ENCODE measurements around the gene NAPG. TPM values are rescaled to one million over a fixed set of nuclear protein-coding genes. Genes with fewer than 3 reads are reported as not detected.

NAPG gene
- total and polyA plus RNA-seq, 10 of the 15 experiments (the other 5 are each of a cell fraction or from before 2014, with no cell fraction given) = 20.5 to 34.8 (median 24.0) TPM

- TF ChIP-seq HSF1 (IDR thresholded peaks at IDR 0.05; ENCODE audit: low read depth, low read length) = no peak
- TF ChIP-seq STAT3 (IDR thresholded peaks at IDR 0.05; ENCODE audit: low read depth, low read length) = no peak
- no peak for TF ChIP-seq MEF2B (IDR thresholded peaks at IDR 0.05; ENCODE audit: partially characterized antibody, poor library complexity, severe bottlenecking)
- no peak for TF ChIP-seq MXI1 (IDR thresholded peaks at IDR 0.05; ENCODE audit: low read depth, low read length)
- TF ChIP-seq MYB (IDR thresholded peaks at IDR 0.05; ENCODE audit: borderline replicate concordance, low read depth, low read length) = no peak
- no peak for TF ChIP-seq CTCF (IDR thresholded peaks at IDR 0.05 in 2 of 3, conservative IDR thresholded peaks at IDR 0.05 in 1 of 3; ENCODE audit: control insufficient read depth in 2 of 3, extremely low read depth in 1 of 3, insufficient read depth in 1 of 3, low read depth in 3 of 3, low read length in 3 of 3)
- TF ChIP-seq SREBF2 (IDR thresholded peaks at IDR 0.05; ENCODE audit: low read length) = no peak
- no peak for TF ChIP-seq NR2F1 (conservative IDR thresholded peaks at IDR 0.05)
Observed at GRCh38 chr18:10536280-10536679, 10.5 kb downstream of the NAPG start (continued).

- Histone ChIP-seq H3K4me3 (no peak overlapping the region), H3K4me1 (ENCODE audit: control insufficient read depth, insufficient read depth, low read length) (no peaks in the 10 kb centered on the region), H3K79me2 (ENCODE audit: control insufficient read depth, insufficient read depth, low read length) (peaks cover 2% of the 10 kb centered on the region), H3K4me2 (ENCODE audit: control insufficient read depth, insufficient read depth) (no peak overlapping the region), H2AFZ (ENCODE audit: control insufficient read depth, low read depth, low read length) (no peak overlapping the region), H3K27ac (ENCODE audit: control insufficient read depth, insufficient read depth) (no peak overlapping the region), H3K9ac (ENCODE audit: control insufficient read depth, insufficient read depth, low read length) (no peak overlapping the region), H3K9me3 (replicated peaks; ENCODE audit: control insufficient read depth, insufficient read depth, low read length) (no peaks in the 10 kb centered on the region), H4K20me1 (ENCODE audit: control insufficient read depth, insufficient read depth) (no peaks in the 10 kb centered on the region), H3K27me3 (replicated peaks in 1 of 2; ENCODE audit: control insufficient read depth in 2 of 2, insufficient read depth in 2 of 2, low read length in 1 of 2) (no peaks in the 10 kb centered on the region), H3K36me3 (ENCODE audit: control insufficient read depth in 2 of 2, insufficient read depth in 2 of 2, low read length in 1 of 2) (peaks cover 5% of the 10 kb centered on the region in 2 experiments)
- intact Hi-C loops (cut with micrococcal nuclease; ENCODE audit: unreplicated experiment) (no loop called here), in situ Hi-C loops (cut with MboI) (no loop called here)
- ATAC-seq = no peak
- RAD21 ChIA-PET (ENCODE audit: unreplicated experiment) = interaction anchor here (1.6 kb wide), 1 partner anchor 21 kb away, joined by 3 read pairs; no protein-coding TSS in a partner anchor
- POLR2A ChIA-PET = interaction anchor here (1.1 kb wide), 1 partner anchor 16 kb away, joined by 3 read pairs; no protein-coding TSS in a partner anchor
- SMC1A ChIA-PET (ENCODE audit: uncharacterized antibody, unreplicated experiment) = interaction anchor here (1.0 kb wide), 1 partner anchor 617 kb away, joined by 3 read pairs; no protein-coding TSS in a partner anchor
- FAIRE-seq = no peak
- CTCF ChIA-PET = interaction anchor here (1.5 to 1.6 kb wide), 2 partner anchors 12 to 23 kb away, joined by 4 to 6 read pairs; partner anchors contain the start of gene NAPG
- no peak for DNase-seq (ENCODE audit: low read depth, low spot score)
- no TSS peak for BruUV-seq (replicated peaks)
- WGBS (ENCODE audit: insufficient coverage, insufficient replicate concordance, low lambda C conversion rate, missing lambda C conversion rate) = 48% methylated on average over 2 of the region's 2 CpGs
- TF ChIP-seq PBX3 (IDR thresholded peaks at IDR 0.05; ENCODE audit: insufficient replicate concordance, low read depth, low read length) (no peak), MTA3 (IDR thresholded peaks at IDR 0.05; ENCODE audit: borderline replicate concordance, low read length) (no peak), SRF (IDR thresholded peaks at IDR 0.05; ENCODE audit: low read depth in 2 of 2, low read length in 2 of 2) (no peak), JUND (IDR thresholded peaks at IDR 0.05; ENCODE audit: low read depth, low read length) (no peak), CBX5 (IDR thresholded peaks at IDR 0.05; ENCODE audit: low read depth) (no peak), HDAC2 (IDR thresholded peaks at IDR 0.05) (no peak), SPI1 (IDR thresholded peaks at IDR 0.05; ENCODE audit: borderline replicate concordance, insufficient read depth, low read depth, low read length) (no peak)
Observed at GRCh38 chr18:10537765-10538164, 11.9 kb downstream of the NAPG start.

Measured in GM12878 (cell line).